Middle frontal gyrus (tissue), 1 donor: ENCODE results near the gene SHLD1.
A peak's percentile ranks its signal among the peaks of the same experiment; 100 is the strongest.
"Not testable (repeated sequence)": the region's sequence is repeated elsewhere in the genome, so short reads cannot be mapped to it uniquely, and the experiment has no call there.

Source experiments
- DNase-seq: peaks from one replicate; pipeline ENCODE4 v3.0.0-alpha.2; 2015; ENCODE audit warnings: low spot score; ENCODE audit errors: extremely low spot score

Gene SHLD1

DNA sequence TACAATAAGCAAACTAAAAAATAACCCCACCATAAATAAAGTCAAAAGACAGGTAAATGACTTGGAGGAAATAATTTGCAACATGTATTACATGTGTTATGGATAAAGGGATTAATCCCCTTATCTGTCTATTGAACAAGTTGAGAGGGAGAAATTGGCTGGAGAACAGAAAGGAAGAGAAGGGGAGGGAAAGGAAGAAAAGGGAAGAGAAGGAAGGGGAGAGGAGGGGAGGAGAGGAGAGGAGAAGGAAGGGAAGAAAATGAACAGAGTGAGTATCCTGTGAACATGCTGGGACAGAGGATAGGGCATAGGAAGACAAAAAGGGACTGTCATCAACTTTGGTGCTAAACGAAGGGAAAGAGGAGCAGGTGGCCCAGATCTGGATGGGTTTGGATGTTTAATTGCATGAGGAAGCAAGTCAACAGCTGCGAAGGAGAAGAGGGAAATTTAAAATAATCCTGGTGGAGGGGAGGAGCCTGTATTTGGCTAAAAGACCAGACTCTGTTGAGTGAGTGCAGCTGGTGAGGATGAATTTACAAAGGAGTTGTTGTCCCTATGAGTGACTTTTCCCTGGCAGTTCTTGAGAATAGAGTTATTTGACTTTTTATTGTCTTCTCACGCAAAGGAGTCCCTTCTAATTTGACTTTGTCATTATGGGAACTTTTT, 14.2 kb upstream of the SHLD1 start:
- DNase-seq: no peak

- DNase-seq: no peak
These were observed 12.6 kb upstream of the SHLD1 start for GRCh38 chr20:5737619-5737953.

GRCh38 chr20:5737966-5738365, 12.2 kb upstream of the SHLD1 start:
- DNase-seq: no peak

DNA sequence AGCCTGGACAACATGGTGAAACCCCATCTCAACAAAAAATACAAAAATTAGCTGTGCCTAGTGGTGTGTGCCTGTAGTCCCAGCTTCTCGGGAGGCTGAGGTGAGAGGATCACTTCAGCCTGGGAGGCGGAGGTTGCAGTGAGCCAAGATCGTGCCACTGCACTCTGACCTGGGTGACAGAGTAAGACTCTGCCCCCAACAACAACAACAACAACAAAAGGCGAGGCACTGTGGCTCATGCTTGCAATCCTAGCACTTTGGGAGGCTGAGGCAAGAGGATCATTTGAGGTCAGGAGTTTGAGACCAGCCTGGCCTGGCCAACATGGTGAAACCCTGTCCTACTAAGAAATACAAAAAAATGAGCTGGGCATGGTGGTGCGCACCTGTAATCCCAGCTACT, 9.6 kb upstream of the SHLD1 start:
- not testable (repeated sequence) for DNase-seq

GRCh38 chr20:5741089-5741488, 9.1 kb upstream of the SHLD1 start:
- DNase-seq: no peak

- no peak for DNase-seq
These were observed 8.2 kb upstream of the SHLD1 start for GRCh38 chr20:5742041-5742440.

DNA sequence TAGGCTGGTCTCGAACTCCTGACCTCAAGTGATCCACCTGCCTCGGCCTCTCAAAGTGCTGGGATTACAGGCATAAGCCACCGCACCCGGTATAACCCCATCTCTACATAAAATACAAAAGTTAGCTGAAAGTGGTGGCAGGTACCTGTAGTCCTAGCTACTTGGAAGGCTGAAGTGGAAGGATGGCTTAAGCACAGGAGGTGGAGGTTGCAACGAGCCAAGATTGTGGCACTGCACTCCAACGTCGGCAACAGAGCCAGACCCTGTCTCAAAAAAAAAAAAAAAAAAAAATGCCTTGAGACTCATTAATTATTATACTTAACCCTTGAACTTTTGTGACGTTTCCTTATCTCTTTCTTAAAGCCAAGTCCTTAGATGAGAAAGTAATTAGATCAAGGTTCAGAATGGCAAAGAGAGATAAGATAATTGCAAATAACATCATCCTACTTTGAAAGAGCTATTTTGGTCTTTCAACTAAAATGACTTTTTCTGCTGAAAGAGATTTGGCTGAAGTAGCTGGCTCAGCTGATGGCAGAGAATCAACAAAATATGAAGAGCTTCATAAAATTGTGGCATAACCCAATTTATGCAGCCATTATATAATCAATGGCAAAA, 4.7 kb upstream of the SHLD1 start:
- peak; percentile 5 for DNase-seq

- no peak for DNase-seq
These were observed 4.1 kb upstream of the SHLD1 start for GRCh38 chr20:5746064-5746463.

DNA sequence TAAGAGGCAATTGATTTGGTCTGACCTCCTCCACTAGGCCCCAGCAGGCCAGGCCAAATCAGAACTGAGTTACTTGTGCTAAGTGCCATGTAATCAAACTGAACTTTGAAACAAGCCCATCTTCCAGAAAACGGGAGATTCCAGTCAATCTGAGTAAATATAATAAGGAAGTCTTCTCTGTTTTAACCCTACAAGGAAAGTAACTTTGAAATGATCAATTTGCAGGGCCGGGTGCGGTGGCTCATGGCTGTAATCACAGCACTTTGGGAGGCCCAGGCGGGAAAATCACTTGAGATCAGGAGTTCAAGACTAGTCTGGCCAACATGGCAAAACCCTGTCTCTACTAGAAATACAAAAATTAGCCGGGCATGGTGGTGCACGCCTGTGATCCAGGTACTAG, 2.0 kb upstream of the SHLD1 start:
- DNase-seq: no peak

DNA sequence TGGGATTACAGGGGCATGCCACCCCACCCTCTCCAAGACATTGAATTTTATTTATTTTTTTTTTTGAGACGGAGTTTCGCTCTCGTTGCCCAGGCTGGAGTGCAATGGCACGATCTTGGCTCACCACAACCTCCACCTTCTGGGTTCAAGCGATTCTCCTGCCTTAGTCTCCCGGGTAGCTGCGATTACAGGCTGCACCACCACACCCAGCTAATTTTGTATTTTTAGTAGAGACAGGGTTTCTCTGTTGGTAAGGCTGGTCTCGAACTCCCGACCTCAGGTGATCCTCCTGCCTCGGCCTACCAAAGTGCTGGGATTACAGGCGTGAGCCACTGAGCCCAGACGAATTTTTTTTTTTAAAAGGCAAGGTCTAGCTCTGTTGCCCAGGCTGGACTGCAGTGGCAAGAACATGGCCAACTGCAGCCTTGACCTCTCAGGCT, 669 bp upstream of the SHLD1 start:
- not testable (repeated sequence) for DNase-seq

DNA sequence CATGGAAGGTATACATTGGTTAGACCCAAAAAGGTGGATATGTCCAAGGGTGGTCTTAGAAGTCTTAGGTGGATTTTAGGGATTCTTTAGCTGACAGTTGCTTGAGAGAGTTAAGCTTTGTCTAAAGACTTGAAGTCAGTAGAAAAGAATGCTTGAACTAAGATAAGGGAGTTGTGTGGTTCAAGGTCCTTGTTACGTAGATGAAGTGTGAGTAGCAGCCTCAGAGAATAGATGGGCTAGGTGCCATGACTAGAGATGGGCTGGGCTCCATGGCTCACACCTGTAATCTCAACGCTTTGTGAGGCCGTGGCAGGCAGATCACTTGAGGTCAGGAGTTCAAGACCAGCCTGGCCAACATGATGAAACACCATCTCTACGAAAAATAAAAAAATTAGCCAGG, 1.7 kb downstream of the SHLD1 start:
- DNase-seq: no peak

DNA sequence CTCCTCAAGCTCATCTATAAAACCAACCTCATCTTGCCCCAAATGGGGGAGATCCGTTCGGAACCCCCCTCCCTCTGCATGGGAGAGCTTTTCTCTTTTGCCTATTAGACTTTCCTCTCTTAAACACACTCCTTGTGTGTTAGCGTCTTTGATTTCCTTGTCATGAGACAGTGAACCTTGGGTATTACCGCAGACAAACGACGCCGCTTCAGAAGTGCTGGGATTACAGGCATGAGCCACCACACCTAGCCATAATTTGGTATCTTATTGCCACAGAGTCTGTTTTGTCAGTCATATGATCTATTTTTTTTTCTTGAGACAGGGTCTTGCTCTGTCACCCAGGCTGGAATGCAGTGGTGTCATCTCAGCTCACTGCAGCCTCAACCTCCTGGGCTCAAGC, 3.6 kb downstream of the SHLD1 start:
- DNase-seq: no peak

GRCh38 chr20:5757949-5758348, 7.7 kb downstream of the SHLD1 start:
- no peak for DNase-seq

DNA sequence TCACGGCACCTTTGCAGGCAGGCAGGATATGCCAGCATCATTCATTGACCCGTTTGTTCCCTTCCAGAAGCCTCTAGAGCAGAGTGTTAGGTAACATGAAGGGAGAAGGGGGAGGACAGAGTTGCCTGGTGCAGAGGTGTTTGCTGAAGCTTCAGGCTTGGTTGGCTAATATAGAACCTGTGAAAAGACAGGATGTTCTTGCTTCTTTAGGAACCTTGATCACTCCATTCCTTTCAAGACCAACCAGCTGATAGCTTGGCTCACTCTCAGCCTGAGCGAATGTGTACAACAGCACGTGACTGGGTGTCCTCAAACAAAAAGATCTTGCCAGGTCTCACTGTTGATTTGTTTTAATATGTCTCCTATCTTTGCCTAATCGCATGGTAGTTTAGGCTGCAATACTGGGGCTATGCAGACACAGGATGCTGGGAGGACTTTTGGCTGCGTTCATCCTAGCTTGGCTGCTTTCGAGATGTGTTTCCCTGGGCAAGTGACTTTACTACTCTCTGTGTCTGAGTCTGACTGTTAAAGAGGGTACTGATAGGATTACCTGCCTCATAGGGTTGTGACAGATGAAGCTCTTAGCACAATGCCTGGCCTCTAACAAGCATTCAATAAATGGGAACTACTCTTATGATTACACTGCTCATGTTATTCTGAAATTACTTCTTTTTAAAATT, 16.0 kb downstream of the SHLD1 start:
- peak; percentile 36 for DNase-seq

GRCh38 chr20:5767493-5768098, 17.4 kb downstream of the SHLD1 start:
- no peak for DNase-seq

DNA sequence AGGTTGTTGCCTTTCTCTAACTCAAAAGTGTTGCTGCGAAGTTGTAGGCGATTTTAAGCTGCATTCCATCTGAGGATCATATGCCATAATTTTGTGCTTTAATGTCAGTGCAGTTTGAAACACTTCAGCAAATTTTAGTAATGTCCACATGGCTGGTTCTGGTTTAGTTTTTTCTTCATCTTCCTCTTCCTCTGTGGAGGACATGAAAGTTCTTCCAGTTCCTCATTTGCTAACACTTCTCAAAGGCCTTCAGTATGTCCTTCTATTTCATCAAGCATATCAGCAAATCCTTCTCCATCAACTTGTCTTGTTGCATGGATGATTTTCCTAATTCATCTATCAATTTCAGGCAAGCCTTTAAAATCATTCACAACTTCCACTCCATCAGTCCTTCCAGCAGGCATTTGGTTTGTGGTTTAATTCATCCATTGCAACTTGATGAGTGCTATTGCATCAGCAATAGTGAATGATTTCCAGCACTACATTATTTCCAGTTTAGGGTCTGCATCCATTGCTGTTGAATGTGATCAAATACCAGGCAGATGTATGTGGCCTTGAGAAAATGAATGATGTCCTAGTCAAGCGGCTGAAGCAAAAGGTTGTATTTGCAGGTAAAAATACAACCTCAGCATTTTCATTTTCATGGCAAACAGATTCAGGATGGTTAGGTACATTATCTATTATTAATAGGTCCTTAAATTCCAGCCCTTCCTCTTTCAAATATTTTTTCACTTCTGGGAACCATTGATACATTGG, 20.2 kb downstream of the SHLD1 start:
- no peak for DNase-seq

DNA sequence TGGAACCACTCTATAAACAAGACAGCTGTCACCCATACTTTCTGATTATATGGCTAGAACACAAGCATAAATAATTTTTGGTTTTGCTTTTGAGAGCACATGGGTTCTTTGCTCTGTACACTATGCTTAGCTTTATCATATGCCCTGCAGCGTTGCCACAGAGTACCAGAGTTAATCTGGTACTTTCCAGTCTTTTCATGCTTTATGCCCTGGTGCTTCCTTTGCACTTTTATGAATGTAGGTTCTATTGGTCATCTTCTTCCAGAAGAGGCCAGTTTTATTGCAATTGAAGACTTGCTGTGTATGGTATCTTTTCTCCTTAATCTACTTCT, 20.8 kb downstream of the SHLD1 start:
- DNase-seq: no peak

- no peak for DNase-seq
These were observed 22.5 kb downstream of the SHLD1 start for GRCh38 chr20:5772704-5773103.

- DNase-seq: no peak
These were observed 23.4 kb downstream of the SHLD1 start for GRCh38 chr20:5773589-5773988.

DNA sequence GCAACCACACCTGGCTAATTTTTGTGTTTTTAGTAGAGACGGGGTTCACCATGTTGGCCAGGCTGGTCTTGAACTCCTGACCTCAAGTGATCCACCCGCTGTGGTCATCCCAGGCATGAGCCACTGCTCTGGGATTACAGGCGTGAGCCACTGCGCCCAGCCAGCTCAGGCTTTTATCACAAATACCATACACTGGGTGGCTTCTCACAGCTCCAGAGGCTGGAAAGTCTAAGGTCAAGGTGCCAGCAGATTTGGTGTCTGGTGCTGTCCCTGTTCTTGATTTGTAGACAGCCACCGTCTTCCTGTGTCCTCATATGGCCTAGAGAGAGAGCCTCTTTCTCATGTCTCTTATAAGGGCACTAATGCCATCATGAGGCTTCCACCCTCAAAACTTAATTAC, 25.9 kb downstream of the SHLD1 start:
- no peak for DNase-seq

DNA sequence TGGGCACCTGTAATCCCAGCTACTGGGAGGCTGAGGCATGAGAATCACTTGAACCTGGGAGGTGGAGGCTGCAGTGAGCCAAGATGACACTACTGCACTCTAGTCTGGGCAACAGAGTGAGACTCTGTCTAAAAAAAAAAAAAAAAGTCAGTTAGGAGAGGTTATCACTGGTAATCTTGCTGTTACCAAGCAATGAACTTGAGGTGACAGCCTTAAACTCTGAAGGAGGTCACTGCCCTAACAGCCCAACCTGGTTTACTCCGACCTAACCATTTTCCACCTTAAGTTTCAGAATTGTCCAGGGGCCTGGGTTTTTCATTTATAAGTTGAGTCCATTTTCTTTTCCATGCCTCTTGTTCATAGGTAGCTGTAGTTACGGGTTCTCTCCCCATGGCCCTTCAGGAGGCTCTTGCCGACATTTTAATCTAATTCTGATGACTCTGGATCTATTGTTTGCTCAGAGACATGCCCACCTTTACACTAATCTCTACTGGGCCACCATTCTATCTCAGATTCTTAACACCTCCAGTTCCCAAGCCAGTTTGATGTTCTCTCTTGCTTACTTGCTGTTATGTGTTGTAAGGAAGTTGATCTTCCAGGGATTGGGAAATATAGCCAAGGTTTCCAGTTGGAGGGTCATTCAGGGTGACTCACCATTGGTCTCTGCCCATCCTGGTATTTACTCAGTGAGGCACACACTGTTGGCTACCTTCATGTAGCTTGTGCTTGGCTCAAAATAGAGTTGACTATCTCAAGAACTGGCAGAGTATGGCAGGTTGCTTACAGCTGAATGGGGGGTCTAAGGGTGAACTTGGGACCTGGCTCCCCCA, 29.1 kb downstream of the SHLD1 start:
- no peak for DNase-seq
